Right lobe of liver (tissue), 6 donors: ENCODE measurements around the gene OTUD6A. TPM values are rescaled to one million over a fixed set of nuclear protein-coding genes. Genes with fewer than 3 reads are reported as not detected.
A peak's percentile ranks its signal among the peaks of the same experiment; 100 is the strongest.

Source experiments
- ATAC-seq, 4 donors: fragments of 200-7000 bp; cut with Tn5 transposase; one replicate each; pipeline ENCODE4 v1.9.1; 2020; ENCODE audit warnings: mild to moderate bottlenecking in 4 of 4, moderate library complexity in 4 of 4
- DNase-seq, 3 donors: peaks; one replicate each; pipeline ENCODE4 v3.0.0-alpha.2; 2020
- H3K27ac ChIP-seq, 3 donors: fragments of 200-600 bp; one replicate each; pipeline ENCODE4 v1.8.0; 2022
- H3K27me3 ChIP-seq, 2 donors: fragments of 200-600 bp; one replicate each; pipeline ENCODE4 v1.8.0; 2022
- H3K36me3 ChIP-seq, 4 donors: fragments of 200-600 bp; sonication (generic) in 1 of 4; one replicate each; pipeline versions ENCODE4 v1.5.1 to v1.8.0; 2017 to 2022; ENCODE audit warnings: control low read depth in 1 of 4
- H3K4me1 ChIP-seq, 4 donors: fragments of 200-600 bp; sonication (generic) in 1 of 4; one replicate each; pipeline versions ENCODE4 v1.5.1 to v1.8.0; 2017 to 2022; ENCODE audit warnings: control low read depth in 1 of 4
- H3K4me3 ChIP-seq, 3 donors: fragments of 200-600 bp; one replicate each; pipeline ENCODE4 v1.8.0; 2022
- H3K9me3 ChIP-seq, 4 donors: fragments of 200-600 bp; sonication (generic) in 1 of 4; one replicate each; pipeline versions ENCODE4 v1.5.1 to v1.8.0; 2017 to 2022; ENCODE audit warnings: control low read depth in 1 of 4
- CTCF ChIP-seq, 4 donors: fragments of 200-600 bp in 3 of 4; fragments of 450-650 bp in 1 of 4; IDR thresholded peaks; one replicate each; pipeline versions ENCODE4 v1.5.1 to v1.8.0; 2016 to 2022; ENCODE audit warnings: antibody characterized with exemption in 4 of 4, mild to moderate bottlenecking in 2 of 4
- POLR2A ChIP-seq: fragments of 450-650 bp; IDR thresholded peaks from one replicate; pipeline ENCODE4 v1.6.1; 2017; ENCODE audit warnings: antibody characterized with exemption, mild to moderate bottlenecking
- WGBS: methylation state at CpG from one replicate; pipeline ENCODE4 v1.1.6; 2018; ENCODE audit warnings: low coverage, low lambda C conversion rate; ENCODE audit not compliant: insufficient coverage; ENCODE audit errors: missing lambda C conversion rate; 5-methylcytosine and 5-hydroxymethylcytosine counted together
- intact Hi-C, 2 donors: fragments of 100-400 bp; cut with DNase I; formaldehyde crosslinking; loops; one replicate each; pipeline versions ENCODE4 v1.11.2 to v1.14.1; 2022
- total RNA-seq, 6 experiments: library from RNA; depleted of rRNA in 2 of 6; stranded (reverse); fragments of >200 nt in 2 of 6; fragmentation: NEBNext Ultra II Directional in 3 of 6; extraction: Animal tissue kit (Norgen Biotek cat#: 25700) in 3 of 6; gene quantifications; one replicate each; pipeline versions ENCODE4 v1.1.0 to v1.2.4, GENCODE V29; 2016 to 2023
- donor health status: DM: no; HTN: yes; CAD: no.
- donor health status: DM: no; HTN: no; CAD: no.
- donor health status: DM: no; HTN: no; CAD: no.
- donor health status: DM: no; HTN: yes; CAD: no.
- donor health status: DM: no; HTN: yes; CAD: no.

Gene OTUD6A
- total RNA-seq, 6 experiments from 2014 or later = not detected

- Histone ChIP-seq H3K27ac (no peak overlapping the region), H3K27me3 (no peaks in the 10 kb centered on the region), H3K9me3 (no peaks in the 10 kb centered on the region), H3K4me3 (no peak overlapping the region), H3K4me1 (no peaks in the 10 kb centered on the region), H3K36me3 (no peaks in the 10 kb centered on the region)
- no peak for ATAC-seq
- TF ChIP-seq CTCF (IDR thresholded peaks at IDR 0.05) (no peak), POLR2A (no peak)
- intact Hi-C loops = loop anchor here (10.0 kb wide), 1 partner anchor 65 kb away; no protein-coding TSS in a partner anchor
- WGBS = 42% methylated on average over 3 of the region's 4 CpGs
- DNase-seq = no peak
Measured at GRCh38 chrX:70029863-70030262, 32.4 kb upstream of the OTUD6A start.

DNA sequence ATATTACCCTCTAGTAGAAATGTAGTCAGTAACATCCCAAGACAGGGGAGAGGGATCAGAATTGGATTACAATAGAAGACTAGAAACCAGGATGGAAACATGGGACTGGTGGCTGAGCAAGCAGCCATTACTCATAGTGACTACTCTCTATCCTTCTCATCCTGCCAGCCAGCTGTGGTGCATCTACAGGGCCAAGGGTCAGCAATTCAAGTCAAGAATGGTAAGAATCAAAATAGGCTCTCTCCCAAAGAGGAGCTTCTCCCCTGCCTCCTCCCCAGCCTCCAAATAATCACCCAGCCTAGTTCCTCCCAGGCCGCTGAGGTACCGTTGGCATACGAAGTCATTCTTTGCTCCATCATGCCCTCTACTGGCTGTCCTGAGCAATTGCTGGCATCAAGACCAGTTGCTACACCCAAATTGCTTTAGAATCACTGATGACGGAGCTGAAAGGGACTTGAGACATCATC, 31.9 kb upstream of the OTUD6A start:
- 3% methylated on average over 2 of the region's 4 CpGs for WGBS
- intact Hi-C loops = loop anchor here (10.0 kb wide), 1 partner anchor 64 kb away; no protein-coding TSS in a partner anchor
- TF ChIP-seq POLR2A = no peak
- TF ChIP-seq CTCF (IDR thresholded peaks at IDR 0.05) = peak; percentile 73 to 80 (median 76)
- H3K27ac ChIP-seq = no peak overlapping the region
- H3K9me3 ChIP-seq = no peaks in the 10 kb centered on the region
- H3K27me3 ChIP-seq = no peaks in the 10 kb centered on the region
- no peak for DNase-seq
- ATAC-seq = peak; percentile 70 to 90 (median 82)
- H3K4me3 ChIP-seq = no peak overlapping the region
- no peaks in the 10 kb centered on the region for H3K36me3 ChIP-seq
- no peaks in the 10 kb centered on the region for H3K4me1 ChIP-seq

DNA sequence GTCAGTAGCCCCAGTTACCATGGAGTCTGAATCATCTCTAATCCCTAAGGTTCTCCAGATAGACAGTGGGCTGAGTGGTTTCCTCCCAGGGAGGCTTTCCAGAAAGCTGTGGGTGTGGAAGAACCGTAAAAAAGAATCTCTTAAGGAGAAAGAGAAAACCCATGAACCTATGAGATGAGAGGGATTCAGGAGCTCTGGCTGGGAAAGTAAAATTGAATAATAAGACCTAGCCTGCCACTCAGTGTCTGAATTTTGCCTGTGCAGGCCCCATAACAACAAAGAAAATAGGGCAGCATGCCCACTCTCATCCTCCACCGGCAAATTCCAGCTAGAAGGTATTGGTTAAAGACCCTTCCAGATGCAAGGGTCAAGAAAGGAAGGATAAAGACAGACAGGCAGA, 29.5 kb upstream of the OTUD6A start:
- intact Hi-C loops = loop anchor here (10.0 kb wide), 1 partner anchor 62 kb away; no protein-coding TSS in a partner anchor
- no peak overlapping the region for H3K4me3 ChIP-seq
- no peak for TF ChIP-seq CTCF (IDR thresholded peaks at IDR 0.05)
- TF ChIP-seq POLR2A = no peak
- no peak for DNase-seq
- H3K27me3 ChIP-seq = no peaks in the 10 kb centered on the region
- H3K9me3 ChIP-seq = no peaks in the 10 kb centered on the region
- ATAC-seq = no peak
- 44% methylated on average over 2 of the region's 2 CpGs for WGBS
- no peak overlapping the region for H3K27ac ChIP-seq
- H3K36me3 ChIP-seq = no peaks in the 10 kb centered on the region
- no peaks in the 10 kb centered on the region for H3K4me1 ChIP-seq

DNA sequence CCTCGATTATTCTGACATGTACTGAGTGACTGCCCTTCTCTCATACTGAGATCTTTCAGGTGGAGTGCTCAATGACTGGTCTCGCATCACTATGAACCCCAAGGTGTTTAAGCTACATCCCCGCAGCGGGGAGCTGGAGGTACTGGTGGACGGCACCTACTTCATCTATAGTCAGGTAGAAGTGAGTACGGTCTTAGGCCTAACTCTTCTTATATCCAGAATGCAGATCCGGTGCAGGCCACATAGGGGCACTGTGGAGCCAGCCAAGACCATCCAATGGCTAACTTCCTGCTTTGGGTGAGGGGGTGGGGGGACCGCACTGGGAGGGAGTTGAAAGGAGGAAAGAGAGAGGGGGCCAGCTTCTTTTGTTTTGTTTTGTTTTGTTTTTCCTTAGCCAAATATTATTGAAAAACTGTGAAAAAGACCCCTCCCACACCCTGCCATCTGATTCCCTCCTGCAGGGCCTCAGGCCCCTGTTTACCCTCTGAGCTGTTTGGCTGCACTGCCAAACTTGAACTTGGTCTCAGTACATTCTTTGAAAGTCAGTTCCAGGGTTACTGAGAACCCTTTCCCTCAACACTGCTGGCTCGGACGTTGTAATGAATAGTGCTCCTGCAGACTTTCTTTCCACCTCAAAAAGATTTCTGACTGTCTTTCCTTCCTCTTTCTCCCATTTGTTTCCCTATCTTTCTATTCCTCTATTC, 28.8 kb upstream of the OTUD6A start:
- H3K9me3 ChIP-seq = no peaks in the 10 kb centered on the region
- WGBS = 55% methylated on average over 8 of the region's 10 CpGs
- H3K4me3 ChIP-seq = no peak overlapping the region
- TF ChIP-seq POLR2A (no peak), CTCF (IDR thresholded peaks at IDR 0.05) (peak; percentile 38 to 55 (median 54))
- peak; percentile 52 to 66 (median 56) for ATAC-seq
- H3K4me1 ChIP-seq = peaks cover 0 to 6% (median 0%) of the 10 kb centered on the region in 4 donors
- no peak overlapping the region for H3K27ac ChIP-seq
- DNase-seq = peak in 1 of 3 donors; percentile 29
- intact Hi-C loops = loop anchor here (10.0 kb wide), 1 partner anchor 61 kb away; no protein-coding TSS in a partner anchor
- no peaks in the 10 kb centered on the region for H3K27me3 ChIP-seq
- no peaks in the 10 kb centered on the region for H3K36me3 ChIP-seq
